Astrocyte (in vitro differentiated cells and primary cell): ENCODE measurements around the gene KIF21A. TPM values are rescaled to one million over a fixed set of nuclear protein-coding genes. Genes with fewer than 3 reads are reported as not detected.

Experiments used
- DNase-seq: peaks from one replicate; pipeline ENCODE4 v3.0.0-alpha.2; 2010; ENCODE audit warnings: low read depth
- FAIRE-seq: peaks from 2 replicates; lab custom pipeline; 2011; peaks lifted over from hg19 to GRCh38; lab: Jason Lieb, UNC
- H2AFZ ChIP-seq: 2 replicates; pipeline ENCODE4 v1.6.0; 2012; ENCODE audit warnings: low read depth, low read length, inconsistent platforms
- H3K27ac ChIP-seq: 2 replicates; pipeline ENCODE4 v1.5.1; 2011; ENCODE audit warnings: low read depth, low read length, inconsistent platforms
- H3K27me3 ChIP-seq: 2 replicates; pipeline ENCODE4 v1.6.0; 2011; ENCODE audit warnings: low read length, inconsistent platforms; ENCODE audit not compliant: insufficient read depth
- H3K36me3 ChIP-seq: 2 replicates; pipeline ENCODE4 v1.5.1; 2011; ENCODE audit warnings: low read length, inconsistent platforms; ENCODE audit not compliant: insufficient read depth
- H3K4me1 ChIP-seq: 2 replicates; pipeline ENCODE4 v1.5.1; 2011; ENCODE audit warnings: low read length, inconsistent platforms; ENCODE audit not compliant: insufficient read depth
- H3K4me2 ChIP-seq: 2 replicates; pipeline ENCODE4 v1.6.0; 2012; ENCODE audit warnings: low read length, inconsistent platforms
- H3K4me3 ChIP-seq: 2 replicates; pipeline ENCODE4 v1.5.1; 2011; ENCODE audit warnings: low read depth, mild to moderate bottlenecking, low read length, inconsistent platforms; ENCODE audit not compliant: insufficient read depth
- H3K79me2 ChIP-seq: 2 replicates; pipeline ENCODE4 v1.6.0; 2012; ENCODE audit warnings: mild to moderate bottlenecking, low read length, inconsistent platforms; ENCODE audit not compliant: insufficient read depth
- H3K9ac ChIP-seq: 2 replicates; pipeline ENCODE4 v1.6.0; 2012; ENCODE audit warnings: mild to moderate bottlenecking, low read length, inconsistent platforms
- H3K9me3 ChIP-seq: 2 replicates; pipeline ENCODE4 v1.5.1; 2012; ENCODE audit warnings: low read depth, mild to moderate bottlenecking, low read length, inconsistent platforms; ENCODE audit not compliant: insufficient read depth
- H4K20me1 ChIP-seq: 2 replicates; pipeline ENCODE4 v1.6.0; 2012; ENCODE audit warnings: low read length, inconsistent platforms; ENCODE audit not compliant: insufficient read depth
- H3K27ac Mint-ChIP-seq: one replicate; pipeline ENCODE4 v1.8.0; 2021; ENCODE audit warnings: mild to moderate bottlenecking, mixed read lengths; ENCODE audit not compliant: unreplicated experiment
- H3K27me3 Mint-ChIP-seq: one replicate; pipeline ENCODE4 v1.8.0; 2021; ENCODE audit warnings: low read depth, mixed read lengths; ENCODE audit not compliant: unreplicated experiment
- H3K36me3 Mint-ChIP-seq: one replicate; pipeline ENCODE4 v1.8.0; 2021; ENCODE audit warnings: low read depth, mixed read lengths; ENCODE audit not compliant: unreplicated experiment
- H3K4me1 Mint-ChIP-seq: one replicate; pipeline ENCODE4 v1.8.0; 2021; ENCODE audit warnings: low read depth, mixed read lengths; ENCODE audit not compliant: unreplicated experiment
- H3K4me3 Mint-ChIP-seq: one replicate; pipeline ENCODE4 v1.8.0; 2021; ENCODE audit warnings: mild to moderate bottlenecking, moderate library complexity, mixed read lengths; ENCODE audit not compliant: unreplicated experiment
- H3K9me3 Mint-ChIP-seq: one replicate; pipeline ENCODE4 v1.8.0; 2021; ENCODE audit warnings: mild to moderate bottlenecking, mixed read lengths; ENCODE audit not compliant: unreplicated experiment
- CTCF ChIP-seq: IDR thresholded peaks from 2 replicates; pipeline ENCODE4 v1.5.1; 2011; ENCODE audit warnings: low read depth, mild to moderate bottlenecking, inconsistent platforms, low read length, moderate library complexity; ENCODE audit not compliant: insufficient read depth
- EZH2 ChIP-seq: IDR thresholded peaks from 2 replicates; pipeline ENCODE4 v1.6.1; 2012; ENCODE audit warnings: mild to moderate bottlenecking, low read length, inconsistent platforms; ENCODE audit not compliant: insufficient read depth
- total RNA-seq: library from RNA; stranded (reverse); gene quantifications from 2 replicates; pipeline ENCODE4 v1.2.1, GENCODE V29; 2021

KIF21A gene
- total RNA-seq, 1 donor from 2014 or later, result 26.3 TPM

GRCh38 chr12:39405580-39405979 is 37.3 kb downstream of the KIF21A start:
- Mint-ChIP-seq H3K27me3 (no peaks in the 10 kb centered on the region), H3K4me3 (no peak overlapping the region), H3K36me3 (no peaks in the 10 kb centered on the region), H3K4me1 (peaks cover 17% of the 10 kb centered on the region), H3K9me3 (no peaks in the 10 kb centered on the region), H3K27ac (no peak overlapping the region)
- no peaks in the 10 kb centered on the region for H3K36me3 ChIP-seq
- no peak for DNase-seq
- no peak overlapping the region for H3K4me3 ChIP-seq
- H2AFZ ChIP-seq, result no peak overlapping the region
- H3K27ac ChIP-seq, result no peak overlapping the region
- no peaks in the 10 kb centered on the region for H3K4me1 ChIP-seq
- no peak overlapping the region for H3K4me2 ChIP-seq
- TF ChIP-seq EZH2 (no peak), CTCF (no peak)
- no peaks in the 10 kb centered on the region for H4K20me1 ChIP-seq
- no peak overlapping the region for H3K9ac ChIP-seq
- FAIRE-seq, result no peak
- H3K79me2 ChIP-seq, result no peaks in the 10 kb centered on the region
- no peaks in the 10 kb centered on the region for H3K27me3 ChIP-seq
- no peaks in the 10 kb centered on the region for H3K9me3 ChIP-seq

- FAIRE-seq, result no peak
- Mint-ChIP-seq H3K4me3 (no peak overlapping the region), H3K4me1 (peaks cover 17% of the 10 kb centered on the region), H3K36me3 (no peaks in the 10 kb centered on the region), H3K27ac (no peak overlapping the region), H3K9me3 (no peaks in the 10 kb centered on the region), H3K27me3 (no peaks in the 10 kb centered on the region)
- Histone ChIP-seq H3K4me1 (no peaks in the 10 kb centered on the region), H3K4me3 (no peak overlapping the region), H3K27ac (no peak overlapping the region), H3K27me3 (no peaks in the 10 kb centered on the region), H3K9ac (no peak overlapping the region), H3K36me3 (no peaks in the 10 kb centered on the region), H3K4me2 (no peak overlapping the region), H3K79me2 (no peaks in the 10 kb centered on the region), H3K9me3 (no peaks in the 10 kb centered on the region), H2AFZ (no peak overlapping the region), H4K20me1 (no peaks in the 10 kb centered on the region)
- no peak for DNase-seq
- no peak for TF ChIP-seq EZH2
- TF ChIP-seq CTCF, result no peak
These were observed 38.9 kb downstream of the KIF21A start for GRCh38 chr12:39404000-39404399.

GRCh38 chr12:39403376-39403775 is 39.5 kb downstream of the KIF21A start:
- no peak overlapping the region for H3K4me3 ChIP-seq
- no peaks in the 10 kb centered on the region for H3K9me3 ChIP-seq
- no peaks in the 10 kb centered on the region for H3K36me3 ChIP-seq
- no peak overlapping the region for H2AFZ ChIP-seq
- no peak overlapping the region for H3K4me2 ChIP-seq
- no peaks in the 10 kb centered on the region for H3K27me3 ChIP-seq
- DNase-seq (no peak), FAIRE-seq (no peak)
- H3K27ac Mint-ChIP-seq, result no peak overlapping the region
- no peaks in the 10 kb centered on the region for H3K36me3 Mint-ChIP-seq
- H3K27me3 Mint-ChIP-seq, result no peaks in the 10 kb centered on the region
- TF ChIP-seq EZH2 (no peak), CTCF (no peak)
- H4K20me1 ChIP-seq, result no peaks in the 10 kb centered on the region
- H3K4me3 Mint-ChIP-seq, result no peak overlapping the region
- H3K9ac ChIP-seq, result no peak overlapping the region
- H3K4me1 ChIP-seq, result no peaks in the 10 kb centered on the region
- no peaks in the 10 kb centered on the region for H3K79me2 ChIP-seq
- peaks cover 17% of the 10 kb centered on the region for H3K4me1 Mint-ChIP-seq
- H3K27ac ChIP-seq, result no peak overlapping the region
- H3K9me3 Mint-ChIP-seq, result no peaks in the 10 kb centered on the region
